ENCODE measurements around the gene SH3RF3.

- no peak for TF ChIP-seq CTCF (IDR thresholded peaks at IDR 0.05)
- TF ChIP-seq POLR2A (IDR thresholded peaks at IDR 0.05) = no peak
- no peak for TF ChIP-seq POLR2AphosphoS5 (IDR thresholded peaks at IDR 0.05)
- no peak for TF ChIP-seq EP300 (IDR thresholded peaks at IDR 0.05)
Observed at GRCh38 chr2:109143214-109144187, 14.5 kb downstream of the SH3RF3 start.

Measured in upper lobe of left lung (tissue), 4 donors.